ENCODE results near the gene NAALADL2. TPM values are rescaled to one million over a fixed set of nuclear protein-coding genes. Genes with fewer than 3 reads are reported as not detected.
"Not testable (repeated sequence)": the region's sequence is repeated elsewhere in the genome, so short reads cannot be mapped to it uniquely, and the experiment has no call there.

NAALADL2 gene
- total and polyA plus RNA-seq, 7 donors: 0.56 to 3.3 (median 1.6) TPM

- no peak for DNase-seq
- Histone ChIP-seq H3K27ac (no peak overlapping the region), H3K27me3 (ENCODE audit: insufficient read depth in 3 of 3, low read length in 2 of 3) (no peaks in the 10 kb centered on the region), H3K9me3 (no peaks in the 10 kb centered on the region), H3K4me3 (no peak overlapping the region), H3K4me1 (no peaks in the 10 kb centered on the region), H3K36me3 (ENCODE audit: insufficient read depth in 1 of 2, low read depth in 1 of 2) (no peaks in the 10 kb centered on the region)
- no peak for ATAC-seq
- intact Hi-C loops (cut with DNase I): no loop called here
- TF ChIP-seq CTCF (IDR thresholded peaks at IDR 0.05): no peak
- WGBS, 3 donors: 93 to 95% (median 93%) methylated on average over 1 of the region's 1 CpG
These were observed 408.0 kb downstream of the NAALADL2 start for GRCh38 chr3:175267121-175267531.

GRCh38 chr3:175267561-175267960 lies 408.4 kb downstream of the NAALADL2 start:
- Histone ChIP-seq H3K27ac (no peak overlapping the region), H3K4me3 (no peak overlapping the region), H3K4me1 (no peaks in the 10 kb centered on the region), H3K36me3 (ENCODE audit: insufficient read depth in 1 of 2, low read depth in 1 of 2) (no peaks in the 10 kb centered on the region), H3K9me3 (no peaks in the 10 kb centered on the region), H3K27me3 (ENCODE audit: insufficient read depth in 3 of 3, low read length in 2 of 3) (no peaks in the 10 kb centered on the region)
- ATAC-seq: no peak
- whole genome bisulfite sequencing, 3 donors: 0 to 41% (median 34%) methylated on average over 1 of the region's 1 CpG
- TF ChIP-seq CTCF (IDR thresholded peaks at IDR 0.05): no peak
- DNase-seq: no peak
- intact Hi-C loops (cut with DNase I): no loop called here

- no peaks in the 10 kb centered on the region for H3K27me3 ChIP-seq (ENCODE audit: insufficient read depth in 3 of 3, low read length in 2 of 3)
- DNase-seq: no peak
- 96% methylated on average over 9 of the region's 9 CpGs for WGBS, 3 donors
- no peaks in the 10 kb centered on the region for H3K9me3 ChIP-seq
- intact Hi-C loops (cut with DNase I): no loop called here
- H3K4me1 ChIP-seq: no peaks in the 10 kb centered on the region
- H3K36me3 ChIP-seq (ENCODE audit: insufficient read depth in 1 of 2, low read depth in 1 of 2): no peaks in the 10 kb centered on the region
- no peak for ATAC-seq
- no peak overlapping the region for H3K27ac ChIP-seq
- no peak overlapping the region for H3K4me3 ChIP-seq
- no peak for TF ChIP-seq CTCF (IDR thresholded peaks at IDR 0.05)
These were observed 410.3 kb downstream of the NAALADL2 start for GRCh38 chr3:175269394-175269793.

- Histone ChIP-seq H3K4me1 (no peaks in the 10 kb centered on the region), H3K36me3 (ENCODE audit: insufficient read depth in 1 of 2, low read depth in 1 of 2) (no peaks in the 10 kb centered on the region), H3K4me3 (no peak overlapping the region), H3K27ac (no peak overlapping the region), H3K27me3 (ENCODE audit: insufficient read depth in 3 of 3, low read length in 2 of 3) (no peaks in the 10 kb centered on the region), H3K9me3 (no peaks in the 10 kb centered on the region)
- 88 to 92% (median 91%) methylated on average over 5 of the region's 5 CpGs for WGBS, 3 donors
- DNase-seq (no peak), ATAC-seq (no peak)
- intact Hi-C loops (cut with DNase I): no loop called here
- no peak for TF ChIP-seq CTCF (IDR thresholded peaks at IDR 0.05)
These were observed 411.2 kb downstream of the NAALADL2 start for GRCh38 chr3:175270198-175270837.

GRCh38 chr3:175270866-175271265 lies 411.7 kb downstream of the NAALADL2 start:
- H3K4me3 ChIP-seq: no peak overlapping the region
- H3K4me1 ChIP-seq: no peaks in the 10 kb centered on the region
- ATAC-seq (no peak), DNase-seq (no peak)
- intact Hi-C loops (cut with DNase I): no loop called here
- H3K36me3 ChIP-seq (ENCODE audit: insufficient read depth in 1 of 2, low read depth in 1 of 2): no peaks in the 10 kb centered on the region
- TF ChIP-seq CTCF (IDR thresholded peaks at IDR 0.05): no peak
- no peaks in the 10 kb centered on the region for H3K9me3 ChIP-seq
- H3K27ac ChIP-seq: no peak overlapping the region
- H3K27me3 ChIP-seq (ENCODE audit: insufficient read depth in 3 of 3, low read length in 2 of 3): no peaks in the 10 kb centered on the region

- ATAC-seq; DNase-seq; H3K4me3 ChIP-seq; H3K9me3 ChIP-seq; H3K27ac ChIP-seq; H3K27me3 ChIP-seq (ENCODE audit: insufficient read depth in 3 of 3, low read length in 2 of 3); intact Hi-C loops (cut with DNase I); H3K36me3 ChIP-seq (ENCODE audit: insufficient read depth in 1 of 2, low read depth in 1 of 2); H3K4me1 ChIP-seq: not testable (repeated sequence)
- 92 to 94% (median 92%) methylated on average over 11 of the region's 11 CpGs for WGBS, 3 donors
These were observed 412.3 kb downstream of the NAALADL2 start for GRCh38 chr3:175271465-175271864.

All from psoas muscle (tissue), 8 donors.